Breast epithelium (tissue), 4 donors: ENCODE measurements around the gene EPS8L1. TPM values are rescaled to one million over a fixed set of nuclear protein-coding genes. Genes with fewer than 3 reads are reported as not detected.
"Not testable (repeated sequence)": the region's sequence is repeated elsewhere in the genome, so short reads cannot be mapped to it uniquely, and the experiment has no call there.

Experiments used
- DNase-seq, 2 donors: peaks; one replicate each; pipeline ENCODE4 v3.0.0-alpha.2; 2019; ENCODE audit warnings: low spot score in 2 of 2
- H3K27ac ChIP-seq, 2 donors: fragments of 200-600 bp; sonication (generic) in 1 of 2; one replicate each; pipeline ENCODE4 v1.5.1; 2016 to 2019; ENCODE audit warnings: mild to moderate bottlenecking in 1 of 2
- H3K27me3 ChIP-seq, 2 donors: fragments of 200-600 bp; sonication (generic) in 1 of 2; one replicate each; pipeline versions ENCODE4 v1.5.1 to v1.6.0; 2017 to 2019; ENCODE audit warnings: control low read depth in 1 of 2, mild to moderate bottlenecking in 1 of 2
- H3K36me3 ChIP-seq: fragments of 200-600 bp; one replicate; pipeline ENCODE4 v1.5.1; 2019
- H3K4me1 ChIP-seq, 2 donors: fragments of 200-600 bp; sonication (generic); one replicate each; pipeline ENCODE4 v1.5.1; 2016 to 2019; ENCODE audit warnings: control low read depth in 1 of 2
- H3K4me3 ChIP-seq, 3 donors: fragments of 200-600 bp; sonication (generic); 1 replicate in 2 of 3; 2 replicates in 1 of 3; pipeline ENCODE4 v1.5.1; 2016 to 2019; ENCODE audit warnings: mild to moderate bottlenecking in 3 of 3, moderate library complexity in 2 of 3
- H3K9me3 ChIP-seq, 2 donors: fragments of 200-600 bp; sonication (generic) in 1 of 2; one replicate each; pipeline ENCODE4 v1.5.1; 2016 to 2019; ENCODE audit warnings: control low read depth in 1 of 2
- POLR2A ChIP-seq: fragments of 450-650 bp; IDR thresholded peaks from one replicate; pipeline ENCODE4 v1.6.1; 2016; ENCODE audit warnings: antibody characterized with exemption, mild to moderate bottlenecking, moderate library complexity
- POLR2AphosphoS5 ChIP-seq, 3 donors: sonication (generic); formaldehyde crosslinking; IDR thresholded peaks; one replicate each; pipeline ENCODE4 v1.6.1; 2017; ENCODE audit warnings: antibody characterized with exemption in 3 of 3
- intact Hi-C: fragments of 100-400 bp; cut with DNase I; formaldehyde crosslinking; loops from one replicate; pipeline ENCODE4 v1.15.1; 2023; ENCODE audit warnings: low total_unique reads
- total RNA-seq, 3 donors: library from RNA; depleted of rRNA; stranded (reverse); fragments of >200 nt; gene quantifications; one replicate each; pipeline ENCODE4 v1.1.0, GENCODE V29; 2016
- TF ChIP-seq, protein P1 (sequence below), 3 donors: fragments of 450-650 bp; IDR thresholded peaks; one replicate each; pipeline ENCODE4 v1.5.1; 2016 to 2017; ENCODE audit warnings: antibody characterized with exemption in 3 of 3, mild to moderate bottlenecking in 3 of 3, moderate library complexity in 3 of 3

Gene EPS8L1
- total RNA-seq, result 10 to 100 TPM in 2 of 3 donors, 1 to 10 TPM in 1; 2.4 to 51.1 (median 50.1) TPM

- Histone ChIP-seq H3K9me3 (no peaks in the 10 kb centered on the region), H3K36me3 (no peaks in the 10 kb centered on the region), H3K4me3 (peak within 1 kb of the TSS in 2 of 3 donors; percentile 44 to 65), H3K27ac (peak within 1 kb of the TSS; percentile 78 to 84), H3K4me1 (no peaks in the 10 kb centered on the region), H3K27me3 (no peaks in the 10 kb centered on the region)
- intact Hi-C loops, result no loop called here
- DNase-seq, result peak; percentile 76 to 79
- TF ChIP-seq, protein P1, sequence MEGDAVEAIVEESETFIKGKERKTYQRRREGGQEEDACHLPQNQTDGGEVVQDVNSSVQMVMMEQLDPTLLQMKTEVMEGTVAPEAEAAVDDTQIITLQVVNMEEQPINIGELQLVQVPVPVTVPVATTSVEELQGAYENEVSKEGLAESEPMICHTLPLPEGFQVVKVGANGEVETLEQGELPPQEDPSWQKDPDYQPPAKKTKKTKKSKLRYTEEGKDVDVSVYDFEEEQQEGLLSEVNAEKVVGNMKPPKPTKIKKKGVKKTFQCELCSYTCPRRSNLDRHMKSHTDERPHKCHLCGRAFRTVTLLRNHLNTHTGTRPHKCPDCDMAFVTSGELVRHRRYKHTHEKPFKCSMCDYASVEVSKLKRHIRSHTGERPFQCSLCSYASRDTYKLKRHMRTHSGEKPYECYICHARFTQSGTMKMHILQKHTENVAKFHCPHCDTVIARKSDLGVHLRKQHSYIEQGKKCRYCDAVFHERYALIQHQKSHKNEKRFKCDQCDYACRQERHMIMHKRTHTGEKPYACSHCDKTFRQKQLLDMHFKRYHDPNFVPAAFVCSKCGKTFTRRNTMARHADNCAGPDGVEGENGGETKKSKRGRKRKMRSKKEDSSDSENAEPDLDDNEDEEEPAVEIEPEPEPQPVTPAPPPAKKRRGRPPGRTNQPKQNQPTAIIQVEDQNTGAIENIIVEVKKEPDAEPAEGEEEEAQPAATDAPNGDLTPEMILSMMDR (IDR thresholded peaks at IDR 0.05), result no peak
- TF ChIP-seq POLR2AphosphoS5 (IDR thresholded peaks at IDR 0.05), result peak in 1 of 3 donors; percentile 43
- no peak for TF ChIP-seq POLR2A
Measured at GRCh38 chr19:55075371-55075998, at the start of gene EPS8L1. Gene EPS8L1 (plus strand): TSS chr19:55075869. CDS start chr19:55076445, 576 bp downstream.

DNA sequence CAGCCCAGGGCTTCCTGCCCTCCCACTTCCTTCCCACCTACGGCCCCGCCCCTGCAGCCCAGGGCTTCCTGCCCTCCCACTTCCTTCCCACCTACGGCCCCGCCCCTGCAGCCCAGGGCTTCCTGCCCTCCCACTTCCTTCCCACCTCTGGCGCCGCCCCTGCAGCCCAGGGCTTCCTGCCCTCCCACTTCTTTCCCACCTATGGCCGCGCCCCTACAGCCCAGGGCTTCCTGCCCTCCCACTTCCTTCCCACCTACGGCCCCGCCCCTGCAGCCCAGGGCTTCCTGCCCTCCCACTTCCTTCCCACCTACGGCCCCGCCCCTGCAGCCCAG is 48.6 kb upstream of the EPS8L1 start:
- intact Hi-C loops, result not testable (repeated sequence)

DNA sequence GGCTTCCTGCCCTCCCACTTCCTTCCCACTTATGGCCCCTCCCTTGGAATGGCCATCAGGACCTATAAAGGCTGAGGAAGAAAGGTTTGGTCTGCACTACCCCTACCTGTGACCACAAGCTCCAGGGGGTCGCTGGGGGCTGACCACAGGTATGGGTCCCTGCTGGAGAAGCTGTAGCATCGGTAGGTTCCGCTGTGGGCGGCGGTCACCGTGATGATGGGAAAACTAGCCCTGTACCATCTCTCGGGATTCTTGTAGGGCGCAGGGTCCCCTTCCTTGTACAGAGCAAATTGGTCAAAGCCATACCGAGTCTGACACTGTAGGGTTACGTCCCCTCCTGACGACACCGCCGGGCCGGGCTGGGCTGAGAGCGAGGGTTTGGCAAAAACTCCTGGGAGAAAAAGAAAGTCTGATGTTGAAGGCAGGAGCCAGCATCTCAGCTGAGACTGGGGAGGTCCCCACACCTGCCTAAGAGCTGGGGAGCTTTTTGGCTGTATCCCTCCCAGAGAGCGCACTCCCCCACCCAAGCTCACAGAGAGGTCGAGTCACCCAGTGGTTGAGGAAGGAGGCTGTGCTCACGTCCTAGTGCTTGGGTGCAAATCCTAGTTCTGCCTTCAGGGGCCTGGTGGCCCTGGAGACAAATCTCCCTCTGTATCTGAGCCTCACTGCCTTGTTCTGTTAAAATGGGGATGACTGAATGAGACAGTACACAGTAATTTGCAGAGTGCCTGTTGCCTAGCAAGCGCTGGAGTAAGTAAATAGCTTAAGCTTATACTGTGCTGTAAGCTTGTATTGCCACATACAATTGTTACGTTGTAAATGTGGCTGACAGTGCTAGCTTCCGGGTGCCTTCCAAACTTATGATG is 48.0 kb upstream of the EPS8L1 start:
- intact Hi-C loops, result no loop called here
- TF ChIP-seq POLR2AphosphoS5 (IDR thresholded peaks at IDR 0.05) (no peak), POLR2A (no peak)
- TF ChIP-seq, protein P1 (IDR thresholded peaks at IDR 0.05), result no peak
- no peak overlapping the region for H3K27ac ChIP-seq
- no peak for DNase-seq
- no peaks in the 10 kb centered on the region for H3K27me3 ChIP-seq
- H3K9me3 ChIP-seq, result no peaks in the 10 kb centered on the region
- no peaks in the 10 kb centered on the region for H3K4me1 ChIP-seq
- no peak overlapping the region for H3K4me3 ChIP-seq
- H3K36me3 ChIP-seq, result no peaks in the 10 kb centered on the region

More for the DNA sequence above, 48.6 kb upstream of the EPS8L1 start:
- not testable (repeated sequence) for H3K27me3 ChIP-seq, H3K4me3 ChIP-seq, H3K4me1 ChIP-seq, DNase-seq, H3K9me3 ChIP-seq, H3K27ac ChIP-seq, H3K36me3 ChIP-seq

DNA sequence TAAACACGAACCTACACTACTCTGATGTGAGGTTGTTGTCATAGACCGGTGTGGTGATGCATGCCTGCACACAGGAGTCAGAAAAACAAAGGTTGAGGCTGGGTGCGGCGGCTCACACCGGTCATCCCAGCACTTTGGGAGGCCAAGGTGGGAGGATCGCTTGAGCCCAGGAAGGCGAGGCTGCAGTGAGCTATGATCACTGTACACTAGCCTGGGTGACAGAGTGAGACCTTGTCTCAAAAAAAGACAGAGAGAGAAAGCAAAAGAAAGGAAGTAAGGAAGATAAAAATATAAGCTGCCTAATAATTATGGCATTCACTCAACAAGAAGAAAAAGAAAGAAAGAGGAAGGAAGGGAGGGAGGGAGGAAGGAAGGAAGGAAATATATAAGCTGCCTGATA is 46.9 kb upstream of the EPS8L1 start:
- no peak overlapping the region for H3K4me3 ChIP-seq
- intact Hi-C loops, result no loop called here
- H3K9me3 ChIP-seq, result no peaks in the 10 kb centered on the region
- TF ChIP-seq, protein P1 (IDR thresholded peaks at IDR 0.05), result no peak
- TF ChIP-seq POLR2AphosphoS5 (IDR thresholded peaks at IDR 0.05) (no peak), POLR2A (no peak)
- no peak for DNase-seq
- no peaks in the 10 kb centered on the region for H3K36me3 ChIP-seq
- no peak overlapping the region for H3K27ac ChIP-seq
- H3K4me1 ChIP-seq, result no peaks in the 10 kb centered on the region
- no peaks in the 10 kb centered on the region for H3K27me3 ChIP-seq

DNA sequence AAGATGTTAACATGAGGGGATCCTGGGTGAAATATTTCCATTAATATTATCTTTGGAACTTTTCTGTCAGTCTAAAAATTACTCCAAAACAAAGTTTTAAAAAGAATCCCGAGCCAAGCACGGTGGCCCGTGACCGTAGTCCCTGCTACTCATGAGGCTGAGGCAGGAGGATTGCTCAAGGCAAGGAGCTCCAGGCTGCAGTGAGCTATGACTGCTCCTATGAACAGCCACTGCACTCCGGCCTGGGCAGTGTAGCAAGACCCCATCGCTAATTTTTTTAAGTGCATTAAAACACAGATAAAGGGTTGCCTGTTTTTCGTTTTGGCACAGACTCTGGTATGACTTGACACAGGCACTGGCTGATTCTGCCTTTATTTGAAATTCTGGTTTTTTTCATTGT is 44.5 kb upstream of the EPS8L1 start:
- no peak for DNase-seq
- Histone ChIP-seq H3K4me3 (no peak overlapping the region), H3K4me1 (no peaks in the 10 kb centered on the region), H3K9me3 (no peaks in the 10 kb centered on the region), H3K27me3 (no peaks in the 10 kb centered on the region), H3K27ac (no peak overlapping the region), H3K36me3 (no peaks in the 10 kb centered on the region)
- no peak for TF ChIP-seq POLR2AphosphoS5 (IDR thresholded peaks at IDR 0.05)
- TF ChIP-seq, protein P1 (IDR thresholded peaks at IDR 0.05), result no peak
- no peak for TF ChIP-seq POLR2A
- intact Hi-C loops, result no loop called here
